Calu3 (cell line): Measurements from ENCODE around the gene CPB2. TPM values are rescaled to one million over a fixed set of nuclear protein-coding genes. Genes with fewer than 3 reads are reported as not detected.

Source experiments
- BruUV-seq: library from RNA; stranded (reverse); fragments of 400-500 nt; replicated peaks from 2 replicates; lab custom pipeline; 2021; lab: Mats Ljungman, UMichigan
- CTCF ChIA-PET: fragments of 300-600 bp; sonication (Branson Sonifier 250); formaldehyde crosslinking; loops from one replicate; lab custom pipeline; 2022; ENCODE audit warnings: antibody characterized with exemption; lab: Charles Lee
- DNase-seq: peaks from one replicate; pipeline ENCODE4 v3.0.0; 2022
- H3K27ac Mint-ChIP-seq: one replicate; pipeline ENCODE4 v1.8.0; 2022; ENCODE audit warnings: mixed read lengths; ENCODE audit not compliant: unreplicated experiment
- H3K27me3 Mint-ChIP-seq: one replicate; pipeline ENCODE4 v1.8.0; 2022; ENCODE audit warnings: mixed read lengths; ENCODE audit not compliant: unreplicated experiment
- H3K36me3 Mint-ChIP-seq: one replicate; pipeline ENCODE4 v1.8.0; 2022; ENCODE audit warnings: mild to moderate bottlenecking, moderate library complexity, mixed read lengths; ENCODE audit not compliant: insufficient read depth, unreplicated experiment
- H3K4me1 Mint-ChIP-seq: one replicate; pipeline ENCODE4 v1.8.0; 2022; ENCODE audit warnings: mild to moderate bottlenecking, low read depth, mixed read lengths; ENCODE audit not compliant: unreplicated experiment
- H3K4me3 Mint-ChIP-seq: one replicate; pipeline ENCODE4 v1.8.0; 2022; ENCODE audit warnings: mild to moderate bottlenecking, low read depth, moderate library complexity, mixed read lengths; ENCODE audit not compliant: unreplicated experiment
- H3K9me3 Mint-ChIP-seq: one replicate; pipeline ENCODE4 v1.8.0; 2022; ENCODE audit warnings: low read depth, mixed read lengths; ENCODE audit not compliant: unreplicated experiment
- intact Hi-C: fragments of 100-400 bp; cut with micrococcal nuclease; formaldehyde crosslinking; loops from one replicate; pipeline ENCODE4 v1.10.0; 2022; ENCODE audit not compliant: unreplicated experiment
- total RNA-seq: library from RNA; stranded (reverse); gene quantifications from 2 replicates; pipeline ENCODE4 v1.2.3, GENCODE V29; 2022
- TF ChIP-seq, protein P1 (sequence below): fragments of 200-600 bp; IDR thresholded peaks from one replicate; pipeline ENCODE4 v1.8.0; 2022; ENCODE audit warnings: antibody characterized with exemption; ENCODE audit not compliant: unreplicated experiment

CPB2 gene
- total RNA-seq, 1 experiment from 2014 or later: not detected

DNA sequence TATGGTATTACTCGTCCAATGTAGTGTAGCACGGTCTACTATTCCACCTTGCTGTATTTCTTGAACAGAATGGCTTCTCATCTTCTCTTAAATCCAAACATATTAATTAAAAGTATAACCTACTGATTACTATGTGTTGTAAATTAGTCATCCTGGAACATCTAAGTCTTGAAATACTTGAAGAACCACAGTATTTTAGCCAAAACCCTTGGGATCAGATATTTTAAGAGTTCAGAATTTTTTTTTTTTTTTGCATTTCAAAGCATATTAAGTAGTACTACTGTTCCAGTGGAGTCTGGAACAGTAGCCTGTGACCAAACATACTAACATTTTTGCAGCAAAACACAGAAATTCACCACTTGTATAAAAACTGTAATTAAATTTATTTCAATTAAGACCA is 82.4 kb downstream of the CPB2 start:
- TF ChIP-seq, protein P1, sequence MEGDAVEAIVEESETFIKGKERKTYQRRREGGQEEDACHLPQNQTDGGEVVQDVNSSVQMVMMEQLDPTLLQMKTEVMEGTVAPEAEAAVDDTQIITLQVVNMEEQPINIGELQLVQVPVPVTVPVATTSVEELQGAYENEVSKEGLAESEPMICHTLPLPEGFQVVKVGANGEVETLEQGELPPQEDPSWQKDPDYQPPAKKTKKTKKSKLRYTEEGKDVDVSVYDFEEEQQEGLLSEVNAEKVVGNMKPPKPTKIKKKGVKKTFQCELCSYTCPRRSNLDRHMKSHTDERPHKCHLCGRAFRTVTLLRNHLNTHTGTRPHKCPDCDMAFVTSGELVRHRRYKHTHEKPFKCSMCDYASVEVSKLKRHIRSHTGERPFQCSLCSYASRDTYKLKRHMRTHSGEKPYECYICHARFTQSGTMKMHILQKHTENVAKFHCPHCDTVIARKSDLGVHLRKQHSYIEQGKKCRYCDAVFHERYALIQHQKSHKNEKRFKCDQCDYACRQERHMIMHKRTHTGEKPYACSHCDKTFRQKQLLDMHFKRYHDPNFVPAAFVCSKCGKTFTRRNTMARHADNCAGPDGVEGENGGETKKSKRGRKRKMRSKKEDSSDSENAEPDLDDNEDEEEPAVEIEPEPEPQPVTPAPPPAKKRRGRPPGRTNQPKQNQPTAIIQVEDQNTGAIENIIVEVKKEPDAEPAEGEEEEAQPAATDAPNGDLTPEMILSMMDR: no peak
- no peak overlapping the region for H3K27ac Mint-ChIP-seq
- intact Hi-C loops: no loop called here
- peaks cover 23% of the 10 kb centered on the region for H3K4me1 Mint-ChIP-seq
- H3K9me3 Mint-ChIP-seq: no peaks in the 10 kb centered on the region
- H3K27me3 Mint-ChIP-seq: no peaks in the 10 kb centered on the region
- BruUV-seq: no TSS peak
- no peaks in the 10 kb centered on the region for H3K36me3 Mint-ChIP-seq
- no peak overlapping the region for H3K4me3 Mint-ChIP-seq
- CTCF ChIA-PET: no interaction called here
- no peak for DNase-seq

DNA sequence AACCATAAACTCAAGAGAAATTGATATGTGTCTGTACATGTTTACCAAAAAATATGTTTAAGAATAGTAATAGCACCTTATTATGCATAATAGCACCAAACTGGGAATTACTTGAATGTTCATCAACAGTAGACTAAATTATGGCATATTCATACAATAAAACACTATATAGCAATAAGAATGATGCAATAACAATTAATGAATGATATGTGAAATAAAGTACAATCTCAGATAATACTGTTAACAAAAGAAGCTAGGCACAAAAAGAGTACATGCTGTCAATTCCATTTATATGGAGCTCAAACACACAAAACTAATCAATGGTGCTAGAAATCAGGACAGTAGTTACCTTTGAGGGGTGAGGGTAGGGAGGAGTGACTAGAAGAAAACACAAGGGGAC is 88.6 kb downstream of the CPB2 start:
- no peaks in the 10 kb centered on the region for H3K27me3 Mint-ChIP-seq

DNA sequence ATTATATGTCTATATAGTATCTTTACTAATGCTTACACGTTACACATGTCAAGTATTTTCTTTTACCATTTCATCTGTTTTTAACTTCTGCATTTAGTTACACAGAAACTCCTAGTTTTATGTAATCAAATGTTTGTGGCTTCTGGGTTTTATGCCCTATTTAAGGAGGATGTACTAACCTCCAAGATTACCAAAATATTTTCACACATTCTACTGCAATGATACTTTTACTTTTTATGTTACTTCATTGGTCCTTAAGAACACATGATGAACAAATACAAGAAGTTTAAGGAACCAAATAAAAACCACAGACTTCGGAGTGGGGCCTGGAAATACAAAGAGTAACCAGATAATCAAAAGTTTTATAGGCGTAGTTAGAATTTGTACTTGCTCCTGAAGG is 89.5 kb downstream of the CPB2 start:
- no peak for DNase-seq
- CTCF ChIA-PET: no interaction called here
- H3K36me3 Mint-ChIP-seq: peaks cover 2% of the 10 kb centered on the region
- no peaks in the 10 kb centered on the region for H3K9me3 Mint-ChIP-seq
- intact Hi-C loops: no loop called here
- no peak overlapping the region for H3K27ac Mint-ChIP-seq
- no peak overlapping the region for H3K4me3 Mint-ChIP-seq
- TF ChIP-seq, protein P1: no peak
- H3K4me1 Mint-ChIP-seq: no peaks in the 10 kb centered on the region
- BruUV-seq: no TSS peak
- no peaks in the 10 kb centered on the region for H3K27me3 Mint-ChIP-seq

More for the DNA sequence above, 88.6 kb downstream of the CPB2 start:
- H3K4me3 Mint-ChIP-seq: no peak overlapping the region
- CTCF ChIA-PET: no interaction called here
- no peaks in the 10 kb centered on the region for H3K9me3 Mint-ChIP-seq
- H3K27ac Mint-ChIP-seq: no peak overlapping the region
- no peak for DNase-seq
- BruUV-seq: no TSS peak
- intact Hi-C loops: no loop called here
- H3K36me3 Mint-ChIP-seq: no peaks in the 10 kb centered on the region
- TF ChIP-seq, protein P1: no peak
- H3K4me1 Mint-ChIP-seq: no peaks in the 10 kb centered on the region

DNA sequence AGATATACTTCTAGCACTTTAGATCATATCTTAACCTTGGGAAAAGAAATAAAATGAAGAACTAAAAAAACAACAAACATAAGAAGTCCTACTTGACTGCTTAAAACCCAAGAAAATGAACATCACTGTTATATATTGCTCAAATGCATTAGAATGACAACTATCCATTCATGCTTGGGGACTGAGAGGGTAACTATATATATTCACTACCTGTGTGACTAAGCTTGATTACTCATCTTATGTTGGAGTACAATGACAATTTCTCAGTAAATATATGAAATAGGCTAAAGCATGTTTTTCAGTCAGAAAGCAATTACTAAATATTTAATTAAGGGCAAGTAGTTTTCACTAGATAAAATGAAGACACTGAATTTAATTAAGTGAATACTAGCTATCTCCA is 92.4 kb downstream of the CPB2 start:
- intact Hi-C loops: no loop called here
- H3K36me3 Mint-ChIP-seq: peaks cover 4% of the 10 kb centered on the region
- CTCF ChIA-PET: no interaction called here
- no peaks in the 10 kb centered on the region for H3K4me1 Mint-ChIP-seq
- DNase-seq: no peak
- H3K4me3 Mint-ChIP-seq: no peak overlapping the region
- H3K27me3 Mint-ChIP-seq: no peaks in the 10 kb centered on the region
- no TSS peak for BruUV-seq
- H3K9me3 Mint-ChIP-seq: no peaks in the 10 kb centered on the region
- TF ChIP-seq, protein P1: no peak
- no peak overlapping the region for H3K27ac Mint-ChIP-seq
